Hypothalamus (tissue), 51 donors: ENCODE results near the gene CDH13.
A peak's percentile ranks its signal among the peaks of the same experiment; 100 is the strongest.

Source experiments
- DNase-seq, 51 donors: peaks; one replicate each; lab custom pipeline; 2025; lab: John Stamatoyannopoulos, UW

The CDH13 gene

DNA sequence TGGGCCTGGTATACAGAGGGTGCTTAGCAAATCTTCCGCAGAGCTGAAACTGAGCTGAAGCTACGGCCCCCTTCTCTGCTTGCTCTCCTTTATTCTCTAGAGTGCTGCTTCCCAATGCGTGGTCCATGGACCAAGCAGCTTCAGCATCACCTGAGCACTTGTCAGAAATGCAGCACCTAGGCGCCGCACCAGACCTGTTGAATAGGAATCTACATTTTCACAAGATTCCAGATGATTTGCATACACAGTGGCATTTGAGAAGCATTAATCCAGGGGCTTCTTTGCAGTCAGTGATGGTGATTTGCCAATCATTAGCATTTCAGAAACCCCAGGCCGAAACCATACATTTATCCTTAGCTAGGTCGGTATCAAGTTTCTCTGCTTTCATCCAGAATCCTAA, 204.2 kb downstream of the CDH13 start:
- no peak for DNase-seq

GRCh38 chr16:82832821-82833220, 206.1 kb downstream of the CDH13 start:
- no peak for DNase-seq

GRCh38 chr16:82833378-82833993, 206.7 kb downstream of the CDH13 start:
- no peak for DNase-seq

- no peak for DNase-seq
These were observed 207.5 kb downstream of the CDH13 start for GRCh38 chr16:82834151-82834815.

GRCh38 chr16:82835487-82836155, 208.9 kb downstream of the CDH13 start:
- peak in 1 of 51 donors; percentile 18 for DNase-seq

DNA sequence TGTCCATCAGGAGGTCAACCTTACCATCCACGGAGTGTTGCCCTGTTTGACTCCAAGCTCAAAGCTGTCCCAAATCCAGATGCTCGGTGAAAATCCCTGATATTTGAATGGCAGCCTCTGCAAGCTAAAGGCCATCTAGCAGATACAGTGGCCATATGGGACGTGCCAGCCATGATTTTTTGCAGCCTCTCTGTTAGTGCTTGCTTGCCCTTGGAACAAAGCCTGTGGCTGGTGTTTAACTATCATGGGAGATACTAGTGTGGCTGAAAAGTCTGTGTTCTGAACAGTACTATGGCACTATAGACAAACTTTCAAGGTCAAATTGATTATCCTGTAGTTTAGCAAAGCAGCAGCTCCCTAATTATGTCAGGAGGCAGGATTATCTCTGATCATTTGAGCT, 214.3 kb downstream of the CDH13 start:
- no peak for DNase-seq

DNA sequence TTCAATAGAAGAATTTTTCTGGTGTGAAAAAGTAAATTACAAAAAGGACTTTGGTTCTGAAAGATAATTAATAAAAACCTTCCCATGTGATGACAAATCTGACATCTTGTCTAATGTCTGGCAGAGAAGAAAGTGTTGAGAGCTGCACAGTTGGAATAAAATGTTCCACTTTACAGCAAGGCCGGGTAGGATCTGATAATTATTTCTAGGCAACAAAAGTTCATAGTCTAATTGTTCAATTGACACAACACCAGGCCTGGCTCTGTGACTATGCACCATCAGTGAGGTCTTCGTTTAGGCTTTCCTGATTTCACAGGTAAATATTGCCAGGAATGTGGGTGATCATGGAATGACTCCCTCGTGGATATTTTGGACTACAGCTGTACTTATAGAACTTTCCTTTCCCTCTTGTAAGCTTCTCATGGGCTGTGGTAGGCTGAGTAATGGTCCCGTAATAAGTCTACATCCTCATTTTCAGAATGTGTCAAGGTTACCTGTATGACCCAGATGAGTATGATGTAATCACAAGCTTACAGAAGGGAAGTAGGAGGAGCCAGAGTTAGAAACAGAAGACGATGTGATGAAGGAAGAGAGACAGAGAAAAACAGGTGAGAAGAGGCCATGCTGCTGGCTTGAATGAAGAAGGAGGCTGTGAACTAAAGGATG, 217.0 kb downstream of the CDH13 start:
- no peak for DNase-seq

- DNase-seq = no peak
These were observed 218.3 kb downstream of the CDH13 start for GRCh38 chr16:82845116-82845515.

GRCh38 chr16:82846806-82847205, 220.0 kb downstream of the CDH13 start:
- DNase-seq = no peak

- no peak for DNase-seq
These were observed 221.2 kb downstream of the CDH13 start for GRCh38 chr16:82848013-82848412.

GRCh38 chr16:82852388-82853008, 225.7 kb downstream of the CDH13 start:
- no peak for DNase-seq

- no peak for DNase-seq
These were observed 228.7 kb downstream of the CDH13 start for GRCh38 chr16:82855471-82855870.

DNA sequence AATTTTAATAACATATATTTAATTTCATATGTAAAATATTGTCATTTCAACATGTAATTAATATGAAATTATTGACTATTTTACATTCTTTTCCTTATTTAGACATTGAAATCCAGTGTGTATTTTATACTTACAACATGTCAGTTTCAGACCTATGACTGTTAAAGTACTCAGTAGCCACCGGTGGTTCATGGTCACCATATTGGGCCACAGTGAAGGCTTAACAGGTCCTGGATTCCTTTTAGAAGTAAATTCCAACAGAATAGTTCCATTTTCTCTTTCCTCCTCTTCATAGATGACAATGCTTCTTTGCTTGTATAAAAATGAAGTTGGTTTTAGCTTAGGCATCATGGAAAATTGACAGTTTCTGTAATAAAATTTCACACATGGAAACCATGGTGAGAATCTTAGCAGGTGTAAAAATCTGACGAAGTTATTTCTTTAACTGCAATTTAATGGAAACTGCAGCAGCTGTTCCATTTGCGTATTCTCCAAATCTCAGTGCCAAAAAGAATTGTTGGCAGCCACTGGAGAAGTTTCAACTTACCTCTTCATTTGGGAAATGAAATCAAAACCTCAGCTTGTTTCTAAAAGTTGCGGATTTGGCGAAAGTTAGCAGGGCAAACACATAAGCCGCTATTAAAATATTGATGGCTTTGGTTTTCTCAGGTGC, 231.1 kb downstream of the CDH13 start:
- DNase-seq = no peak

- DNase-seq = no peak
These were observed 232.9 kb downstream of the CDH13 start for GRCh38 chr16:82859662-82860061.

GRCh38 chr16:82860071-82860470, 233.3 kb downstream of the CDH13 start:
- no peak for DNase-seq

- peak in 1 of 51 donors; percentile 0 for DNase-seq
These were observed 235.3 kb downstream of the CDH13 start for GRCh38 chr16:82862057-82862456.

DNA sequence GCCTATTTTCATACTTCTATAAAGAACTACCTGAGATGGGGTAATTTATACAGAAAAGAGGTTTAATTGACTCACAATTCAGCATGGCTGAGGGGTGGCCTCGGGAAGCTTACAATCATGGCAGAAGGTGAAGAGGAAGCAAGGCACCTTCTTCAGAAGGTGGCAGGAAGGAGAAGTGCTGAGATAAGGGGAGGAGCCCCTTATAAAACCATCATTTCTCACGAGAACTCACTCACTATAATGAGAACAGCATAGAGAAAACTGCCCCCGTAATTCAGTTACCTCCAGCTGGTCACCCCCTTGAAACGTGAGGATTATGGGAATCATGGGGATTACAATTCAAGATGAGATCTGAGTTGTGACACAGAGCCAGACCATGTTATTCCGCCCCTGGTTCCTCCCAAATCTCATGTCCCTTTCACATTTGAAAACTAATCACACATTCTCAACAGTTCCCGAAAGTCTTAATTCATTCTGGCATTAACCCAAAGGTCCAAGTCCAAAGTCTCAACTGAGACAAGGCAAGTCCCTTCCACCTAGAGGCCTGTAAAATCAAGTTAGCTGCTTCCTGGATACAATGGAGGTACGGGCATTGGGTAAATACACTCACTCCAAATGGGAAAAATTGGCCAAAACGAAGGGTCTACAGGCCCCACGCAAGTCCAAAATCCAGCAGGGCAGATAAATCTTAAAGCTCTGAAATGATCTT, 237.7 kb downstream of the CDH13 start:
- no peak for DNase-seq

DNA sequence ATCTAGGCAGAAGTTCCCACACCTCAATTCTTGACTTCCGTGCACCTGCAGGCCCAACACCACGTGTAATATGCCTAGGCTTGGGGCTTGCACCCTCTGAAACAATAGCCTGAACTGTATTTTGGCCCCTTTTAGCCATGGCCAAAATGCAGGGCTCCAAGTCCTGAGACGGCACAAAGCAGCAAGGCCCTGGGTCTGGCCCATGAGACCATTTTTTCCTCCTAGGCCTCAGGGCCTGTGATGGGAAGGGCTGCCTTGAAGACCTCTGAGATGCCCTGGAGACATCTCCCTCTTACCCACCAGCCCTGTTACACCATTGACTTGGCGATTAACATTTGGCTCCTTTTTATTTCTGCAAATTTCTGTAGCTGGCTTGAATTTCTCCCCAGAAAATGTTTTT, 238.6 kb downstream of the CDH13 start:
- DNase-seq = no peak

DNA sequence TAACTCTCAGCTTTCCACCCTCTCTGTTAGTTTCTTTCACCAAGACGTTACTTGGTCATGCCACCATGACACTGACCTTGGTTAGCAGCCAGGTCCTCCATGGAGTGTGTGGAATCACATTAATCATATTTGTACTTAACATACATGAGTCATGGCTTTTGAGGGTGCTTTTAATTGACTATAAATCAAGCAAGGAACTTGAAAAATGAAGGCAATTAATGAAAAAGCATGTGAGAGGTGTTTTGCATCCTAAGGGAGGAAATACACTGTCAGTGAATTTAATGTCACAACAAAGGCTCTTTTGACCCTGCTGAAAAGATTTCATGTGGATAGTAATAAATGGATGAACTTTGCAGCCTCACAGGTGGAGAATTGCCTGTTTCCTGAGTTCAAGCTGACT, 240.7 kb downstream of the CDH13 start:
- no peak for DNase-seq

DNA sequence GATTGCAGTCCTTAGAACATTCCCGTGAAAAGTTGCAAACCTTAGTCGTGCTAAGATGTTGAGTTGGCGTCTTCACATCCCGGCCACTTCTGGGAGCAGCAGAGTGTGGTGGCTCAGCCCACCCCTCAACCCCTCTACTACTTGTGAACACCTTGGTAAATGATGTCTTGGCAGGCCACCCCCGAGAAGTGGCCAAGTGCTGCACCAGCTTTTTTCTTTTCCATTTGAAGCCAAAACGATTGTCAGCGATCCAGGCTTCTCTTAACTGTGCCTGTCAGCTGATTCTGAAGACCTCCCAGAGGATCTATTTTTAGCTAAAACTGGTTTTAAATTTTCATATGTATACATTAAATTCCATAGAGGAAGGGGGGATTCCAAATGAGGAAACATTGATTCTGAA, 247.5 kb downstream of the CDH13 start:
- peak in 1 of 51 donors; percentile 1 for DNase-seq
